NCI-H2081 treated with DMSO at 0.1 percent for 48 hours (cell line): Measurements from ENCODE around the gene CYP4A22.
"Not testable (repeated sequence)": the region's sequence is repeated elsewhere in the genome, so short reads cannot be mapped to it uniquely, and the experiment has no call there.

Experiments used
- DNase-seq: peaks from one replicate; lab custom pipeline; 2025; lab: John Stamatoyannopoulos, UW

The CYP4A22 gene

GRCh38 chr1:47137198-47137597 lies at the start of gene CYP4A22:
Gene CYP4A22, plus strand, starts transcription at chr1:47137441. Its CDS starts 45 bp downstream, at chr1:47137486.
- no peak for DNase-seq

- DNase-seq, result not testable (repeated sequence)
Measured at GRCh38 chr1:47089356-47089755, 47.9 kb upstream of the CYP4A22 start.

- not testable (repeated sequence) for DNase-seq
Measured at GRCh38 chr1:47091476-47091875, 45.8 kb upstream of the CYP4A22 start.

GRCh38 chr1:47104816-47105215 lies 32.4 kb upstream of the CYP4A22 start:
- DNase-seq, result no peak

GRCh38 chr1:47106792-47107191 lies 30.4 kb upstream of the CYP4A22 start:
- DNase-seq, result no peak

- DNase-seq, result not testable (repeated sequence)
Measured at GRCh38 chr1:47107851-47108574, 29.2 kb upstream of the CYP4A22 start.

- DNase-seq, result not testable (repeated sequence)
Measured at GRCh38 chr1:47109482-47109881, 27.8 kb upstream of the CYP4A22 start.

GRCh38 chr1:47113178-47113577 lies 24.1 kb upstream of the CYP4A22 start:
- DNase-seq, result no peak

- not testable (repeated sequence) for DNase-seq
Measured at GRCh38 chr1:47121039-47121438, 16.2 kb upstream of the CYP4A22 start.

- not testable (repeated sequence) for DNase-seq
Measured at GRCh38 chr1:47124834-47125233, 12.4 kb upstream of the CYP4A22 start.

GRCh38 chr1:47126997-47127396 lies 10.2 kb upstream of the CYP4A22 start:
- DNase-seq, result not testable (repeated sequence)

- no peak for DNase-seq
Measured at GRCh38 chr1:47128221-47128620, 9.0 kb upstream of the CYP4A22 start.

GRCh38 chr1:47128854-47129253 lies 8.4 kb upstream of the CYP4A22 start:
- not testable (repeated sequence) for DNase-seq

GRCh38 chr1:47129489-47130230 lies 7.6 kb upstream of the CYP4A22 start:
- not testable (repeated sequence) for DNase-seq

- DNase-seq, result not testable (repeated sequence)
Measured at GRCh38 chr1:47132665-47133064, 4.6 kb upstream of the CYP4A22 start.

- no peak for DNase-seq
Measured at GRCh38 chr1:47137925-47138615, 829 bp downstream of the CYP4A22 start.

- DNase-seq, result not testable (repeated sequence)
Measured at GRCh38 chr1:47140358-47140757, 3.1 kb downstream of the CYP4A22 start.

GRCh38 chr1:47143654-47144053 lies 6.4 kb downstream of the CYP4A22 start:
- DNase-seq, result not testable (repeated sequence)

GRCh38 chr1:47146495-47146894 lies 9.3 kb downstream of the CYP4A22 start:
- DNase-seq, result not testable (repeated sequence)

- DNase-seq, result no peak
Measured at GRCh38 chr1:47147047-47147785, 10.0 kb downstream of the CYP4A22 start.

GRCh38 chr1:47149162-47149561 lies 11.9 kb downstream of the CYP4A22 start:
- not testable (repeated sequence) for DNase-seq

GRCh38 chr1:47156457-47156856 lies 19.2 kb downstream of the CYP4A22 start:
- not testable (repeated sequence) for DNase-seq
